Cerebellar nuclear complex (tissue), 1 donor: ENCODE data around the gene TNKS1BP1.
"Not testable (repeated sequence)": the region's sequence is repeated elsewhere in the genome, so short reads cannot be mapped to it uniquely, and the experiment has no call there.

Experiments
- DNase-seq, 2 experiments: peaks; one replicate each; lab custom pipeline; 2025; lab: John Stamatoyannopoulos, UW

Gene TNKS1BP1

GRCh38 chr11:57294225-57295131 lies 30.3 kb downstream of the TNKS1BP1 start:
- no peak for DNase-seq

GRCh38 chr11:57290288-57290687 lies 34.5 kb downstream of the TNKS1BP1 start:
- DNase-seq: no peak

- no peak for DNase-seq
Measured at GRCh38 chr11:57288771-57289579, 35.8 kb downstream of the TNKS1BP1 start.

GRCh38 chr11:57287884-57288283 lies 36.9 kb downstream of the TNKS1BP1 start:
- no peak for DNase-seq

GRCh38 chr11:57283231-57283990 lies 41.3 kb downstream of the TNKS1BP1 start:
- no peak for DNase-seq

GRCh38 chr11:57281546-57281945 lies 43.2 kb downstream of the TNKS1BP1 start:
- not testable (repeated sequence) for DNase-seq

GRCh38 chr11:57279116-57279515 lies 45.6 kb downstream of the TNKS1BP1 start:
- DNase-seq: no peak

GRCh38 chr11:57278721-57279095 lies 46.0 kb downstream of the TNKS1BP1 start:
- no peak for DNase-seq

GRCh38 chr11:57277845-57278720 lies 46.7 kb downstream of the TNKS1BP1 start:
- DNase-seq: no peak

- no peak for DNase-seq
Measured at GRCh38 chr11:57276971-57277675, 47.6 kb downstream of the TNKS1BP1 start.

GRCh38 chr11:57276169-57276970 lies 48.4 kb downstream of the TNKS1BP1 start:
- no peak for DNase-seq

- DNase-seq: no peak
Measured at GRCh38 chr11:57275582-57275981, 49.2 kb downstream of the TNKS1BP1 start.

- DNase-seq: no peak
Measured at GRCh38 chr11:57274904-57275498, 49.8 kb downstream of the TNKS1BP1 start.

- DNase-seq: no peak
Measured at GRCh38 chr11:57273448-57274058, 51.2 kb downstream of the TNKS1BP1 start.

GRCh38 chr11:57269571-57270021 lies 55.2 kb downstream of the TNKS1BP1 start:
- DNase-seq: no peak

GRCh38 chr11:57266157-57266556 lies 58.6 kb downstream of the TNKS1BP1 start:
- DNase-seq: no peak

GRCh38 chr11:57263351-57263750 lies 61.4 kb downstream of the TNKS1BP1 start:
- DNase-seq: no peak

GRCh38 chr11:57262157-57262556 lies 62.6 kb downstream of the TNKS1BP1 start:
- no peak for DNase-seq
